ENCODE measurements around the gene RTN4R. TPM values are rescaled to one million over a fixed set of nuclear protein-coding genes. Genes with fewer than 3 reads are reported as not detected.
"Not testable (repeated sequence)": the region's sequence is repeated elsewhere in the genome, so short reads cannot be mapped to it uniquely, and the experiment has no call there.

RTN4R gene
- polyA plus RNA-seq, 1 of the 3 experiments (the other 2 are of a cell fraction) = 0.23 TPM

DNA sequence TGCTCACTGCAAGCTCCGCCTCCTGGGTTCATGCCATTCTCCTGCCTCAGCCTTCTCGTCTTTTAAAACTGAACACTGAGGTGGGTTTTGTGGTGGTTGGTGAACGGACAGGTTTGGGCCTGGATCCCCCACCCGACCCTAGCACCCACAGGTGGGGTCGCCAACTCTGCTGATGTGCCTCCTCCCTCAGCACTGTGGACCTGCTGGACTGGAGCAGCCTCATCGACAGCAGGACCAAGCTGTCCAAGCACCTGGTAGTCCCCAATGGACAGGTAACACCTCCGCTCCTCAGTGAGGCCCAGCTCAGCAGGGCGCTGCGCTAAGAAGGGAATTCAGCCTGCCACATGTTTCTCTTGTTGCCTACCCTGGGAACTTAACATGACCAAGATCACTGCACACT, 36.5 kb upstream of the RTN4R start:
- Histone ChIP-seq H2AFZ (ENCODE audit: low read depth) (no peak overlapping the region), H3K9ac (no peak overlapping the region), H3K27me3 (ENCODE audit: insufficient read depth) (peaks cover 12% of the 10 kb centered on the region), H3K9me2 (no peaks in the 10 kb centered on the region), H4K20me1 (ENCODE audit: insufficient read depth) (no peaks in the 10 kb centered on the region), H3K27ac (ENCODE audit: low read depth in 2 of 2, low read length in 1 of 2) (no peak overlapping the region), H3K4me2 (no peak overlapping the region), H3K4me1 (ENCODE audit: control insufficient read depth in 1 of 2, insufficient read depth in 2 of 2, low read depth in 1 of 2, low read length in 1 of 2) (peaks cover 0 to 24% of the 10 kb centered on the region in 2 experiments; a peak in 1 of 4 replicates), H3K36me3 (replicated peaks in 1 of 2; ENCODE audit: control insufficient read depth in 1 of 2, insufficient read depth in 2 of 2, low read length in 1 of 2) (no peaks in the 10 kb centered on the region), H3K9me3 (no peaks in the 10 kb centered on the region), H3K4me3 (ENCODE audit: low read depth in 2 of 2, low read length in 1 of 2) (no peak overlapping the region), H3K79me2 (ENCODE audit: insufficient read depth) (no peaks in the 10 kb centered on the region), H3F3A (replicated peaks; ENCODE audit: insufficient read depth) (no peaks in the 10 kb centered on the region)
- TF ChIP-seq SIN3A (IDR thresholded peaks at IDR 0.05; ENCODE audit: borderline replicate concordance, low read depth, low read length) (no peak), MXI1 (IDR thresholded peaks at IDR 0.05; ENCODE audit: low read depth, low read length) (no peak)
- DNase-seq = no peak
- WGBS (ENCODE audit: low lambda C conversion rate) = 59% methylated on average over 7 of the region's 9 CpGs
- ChIA-PET POLR2A (no interaction called here), CTCF (no interaction called here)

DNA sequence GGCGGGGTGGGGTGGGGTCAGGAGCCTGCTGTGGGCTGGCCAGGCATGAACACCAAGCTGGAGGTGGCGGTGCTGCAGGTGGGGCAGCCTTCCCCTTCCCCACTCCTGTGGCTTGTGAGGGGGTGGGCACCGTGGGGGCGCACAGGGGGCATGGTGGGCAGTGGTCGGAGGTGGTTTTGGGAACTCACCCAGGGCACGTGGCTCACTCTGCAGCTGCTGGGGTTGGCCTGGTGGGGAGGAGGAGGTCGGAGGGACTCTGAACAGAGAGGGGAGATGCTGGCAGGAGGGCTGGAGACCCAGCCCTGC, 35.1 kb upstream of the RTN4R start:
- H3K4me2 ChIP-seq; CTCF ChIA-PET; H3K27ac ChIP-seq (ENCODE audit: low read depth in 2 of 2, low read length in 1 of 2); H3F3A ChIP-seq (replicated peaks; ENCODE audit: insufficient read depth); DNase-seq; H3K9me3 ChIP-seq; H3K36me3 ChIP-seq (replicated peaks in 1 of 2; ENCODE audit: control insufficient read depth in 1 of 2, insufficient read depth in 2 of 2, low read length in 1 of 2); H3K9me2 ChIP-seq; H2AFZ ChIP-seq (ENCODE audit: low read depth); H3K4me3 ChIP-seq (ENCODE audit: low read depth in 2 of 2, low read length in 1 of 2); POLR2A ChIA-PET; H4K20me1 ChIP-seq (ENCODE audit: insufficient read depth); H3K9ac ChIP-seq; H3K79me2 ChIP-seq (ENCODE audit: insufficient read depth): not testable (repeated sequence)
- H3K4me1 ChIP-seq (ENCODE audit: control insufficient read depth in 1 of 2, insufficient read depth in 2 of 2, low read depth in 1 of 2, low read length in 1 of 2) = peaks cover 0 to 12% of the 10 kb centered on the region in 2 experiments; a peak in 1 of 4 replicates
- H3K27me3 ChIP-seq (ENCODE audit: insufficient read depth) = peaks cover 12% of the 10 kb centered on the region
- WGBS (ENCODE audit: low lambda C conversion rate) = 63% methylated on average over 6 of the region's 7 CpGs

GRCh38 chr22:20302438-20303228, 34.5 kb upstream of the RTN4R start:
- no peak overlapping the region for H3K9ac ChIP-seq
- POLR2A ChIA-PET = no interaction called here
- no peak for DNase-seq
- H2AFZ ChIP-seq (ENCODE audit: low read depth) = no peak overlapping the region
- no peaks in the 10 kb centered on the region for H3K36me3 ChIP-seq (replicated peaks in 1 of 2; ENCODE audit: control insufficient read depth in 1 of 2, insufficient read depth in 2 of 2, low read length in 1 of 2)
- H4K20me1 ChIP-seq (ENCODE audit: insufficient read depth) = no peaks in the 10 kb centered on the region
- CTCF ChIA-PET = interaction anchor here (1.5 kb wide), 1 partner anchor 146 kb away, joined by 3 read pairs; no protein-coding TSS in a partner anchor
- H3K9me2 ChIP-seq = no peaks in the 10 kb centered on the region
- 75% methylated on average over 7 of the region's 13 CpGs for WGBS (ENCODE audit: low lambda C conversion rate)
- H3K9me3 ChIP-seq = no peaks in the 10 kb centered on the region
- peaks cover 12% of the 10 kb centered on the region for H3K27me3 ChIP-seq (ENCODE audit: insufficient read depth)
- no peak overlapping the region for H3K4me3 ChIP-seq (ENCODE audit: low read depth in 2 of 2, low read length in 1 of 2)
- no peaks in the 10 kb centered on the region for H3F3A ChIP-seq (replicated peaks; ENCODE audit: insufficient read depth)
- H3K4me2 ChIP-seq = no peak overlapping the region
- H3K4me1 ChIP-seq (ENCODE audit: control insufficient read depth in 1 of 2, insufficient read depth in 2 of 2, low read depth in 1 of 2, low read length in 1 of 2) = peaks cover 0 to 10% of the 10 kb centered on the region in 2 experiments; a peak in 1 of 4 replicates
- no peaks in the 10 kb centered on the region for H3K79me2 ChIP-seq (ENCODE audit: insufficient read depth)
- no peak overlapping the region for H3K27ac ChIP-seq (ENCODE audit: low read depth in 2 of 2, low read length in 1 of 2)
- TF ChIP-seq RAD21 (IDR thresholded peaks at IDR 0.05; ENCODE audit: low read length) (no peak), TAF1 (IDR thresholded peaks at IDR 0.05; ENCODE audit: borderline replicate concordance, low read depth, low read length) (no peak), USF2 (IDR thresholded peaks at IDR 0.05; ENCODE audit: borderline replicate concordance, low read depth, low read length) (no peak), TCF12 (IDR thresholded peaks at IDR 0.05) (no peak), NRF1 (IDR thresholded peaks at IDR 0.05; ENCODE audit: low read depth, low read length) (no peak), NFIC (IDR thresholded peaks at IDR 0.05; ENCODE audit: borderline replicate concordance) (no peak), POLR2AphosphoS5 (IDR thresholded peaks at IDR 0.05; ENCODE audit: low read depth, low read length) (no peak), RFX5 (IDR thresholded peaks at IDR 0.05; ENCODE audit: low read length) (no peak), RCOR1 (IDR thresholded peaks at IDR 0.05; ENCODE audit: low read length) (no peak), JUND (IDR thresholded peaks at IDR 0.05) (no peak), REST (IDR thresholded peaks at IDR 0.05; ENCODE audit: low read depth, low read length) (no peak), SMC3 (IDR thresholded peaks at IDR 0.05; ENCODE audit: low read depth, low read length) (no peak), CHD2 (IDR thresholded peaks at IDR 0.05; ENCODE audit: low read length, partially characterized antibody) (no peak), RXRA (IDR thresholded peaks at IDR 0.05; ENCODE audit: borderline replicate concordance, low read depth) (no peak)
- TF ChIP-seq, protein P1, sequence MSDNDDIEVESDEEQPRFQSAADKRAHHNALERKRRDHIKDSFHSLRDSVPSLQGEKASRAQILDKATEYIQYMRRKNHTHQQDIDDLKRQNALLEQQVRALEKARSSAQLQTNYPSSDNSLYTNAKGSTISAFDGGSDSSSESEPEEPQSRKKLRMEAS (IDR thresholded peaks at IDR 0.05; ENCODE audit: low read depth) = no peak
- TF ChIP-seq, protein P2, sequence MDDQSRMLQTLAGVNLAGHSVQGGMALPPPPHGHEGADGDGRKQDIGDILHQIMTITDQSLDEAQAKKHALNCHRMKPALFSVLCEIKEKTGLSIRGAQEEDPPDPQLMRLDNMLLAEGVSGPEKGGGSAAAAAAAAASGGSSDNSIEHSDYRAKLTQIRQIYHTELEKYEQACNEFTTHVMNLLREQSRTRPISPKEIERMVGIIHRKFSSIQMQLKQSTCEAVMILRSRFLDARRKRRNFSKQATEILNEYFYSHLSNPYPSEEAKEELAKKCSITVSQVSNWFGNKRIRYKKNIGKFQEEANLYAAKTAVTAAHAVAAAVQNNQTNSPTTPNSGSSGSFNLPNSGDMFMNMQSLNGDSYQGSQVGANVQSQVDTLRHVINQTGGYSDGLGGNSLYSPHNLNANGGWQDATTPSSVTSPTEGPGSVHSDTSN (IDR thresholded peaks at IDR 0.05) = no peak
